GM18526 (cell line): ENCODE data around the gene PNMA8A.

Experiments used
- POLR2A ChIP-seq: IDR thresholded peaks from 3 replicates; pipeline ENCODE4 v1.6.1; 2011; ENCODE audit not compliant: insufficient read length; ENCODE audit errors: extremely low read depth

The PNMA8A gene

GRCh38 chr19:46481947-46482346 is 10.6 kb upstream of the PNMA8A start:
- TF ChIP-seq POLR2A, result no peak

DNA sequence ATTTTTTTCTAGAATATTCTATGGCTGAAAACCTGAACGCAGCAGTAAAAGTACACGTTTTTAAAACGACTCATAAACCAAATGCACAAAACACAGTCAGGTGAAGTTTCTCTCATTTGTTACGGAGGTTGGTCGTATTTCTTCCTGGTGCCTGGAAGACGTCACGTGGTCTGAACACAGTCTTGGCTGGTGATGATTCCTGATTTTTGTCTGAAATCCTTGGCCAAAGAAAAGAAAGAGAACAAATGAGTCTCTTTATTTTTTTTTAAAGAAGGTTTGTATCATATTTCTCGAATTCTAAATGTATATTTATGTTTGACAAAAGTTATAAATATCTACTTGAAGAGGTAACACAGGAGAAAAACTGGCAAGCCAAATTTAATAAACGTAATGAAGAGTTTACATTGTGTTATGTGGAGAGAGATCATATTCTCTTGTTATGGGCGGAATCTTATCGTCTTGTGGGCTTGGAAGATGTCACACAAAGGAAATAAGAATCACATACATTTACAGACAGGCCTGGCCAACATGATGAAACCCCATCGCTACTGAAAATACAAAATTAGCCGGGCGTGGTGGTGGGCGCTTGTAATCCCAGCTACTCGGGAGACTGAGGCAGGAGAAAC is 10.0 kb upstream of the PNMA8A start:
- TF ChIP-seq POLR2A, result no peak

GRCh38 chr19:46480415-46480814 is 9.1 kb upstream of the PNMA8A start:
- TF ChIP-seq POLR2A, result no peak

DNA sequence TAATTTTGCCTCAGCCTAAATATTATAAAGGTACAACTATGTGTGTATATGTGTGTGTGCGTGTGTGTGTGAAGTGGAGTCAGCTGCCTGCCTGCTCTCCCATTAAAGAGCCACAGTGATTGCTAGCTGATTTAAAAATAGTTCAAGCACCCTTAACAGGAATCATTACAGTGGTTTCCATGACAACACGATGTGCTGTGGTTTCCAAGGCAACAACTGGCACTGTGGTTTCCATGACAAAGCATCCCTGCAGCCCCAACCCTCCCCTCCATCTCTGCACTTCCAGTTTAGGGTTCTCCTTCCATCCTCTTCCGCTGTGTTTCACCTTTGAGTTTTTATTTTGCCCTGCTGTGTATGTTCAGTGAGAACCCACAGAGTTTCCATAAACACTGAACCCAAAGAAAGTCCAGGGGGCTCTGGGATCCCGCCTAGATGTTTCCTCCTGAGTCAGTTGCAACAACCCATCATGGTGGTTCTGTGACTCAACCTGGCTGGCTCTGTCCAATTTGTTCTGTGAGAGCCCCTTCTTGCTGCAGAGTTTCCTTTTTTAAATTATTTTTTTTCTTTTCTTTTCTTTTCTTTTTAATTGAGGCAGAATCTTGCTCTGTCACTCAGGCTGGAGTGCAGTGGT is 7.1 kb upstream of the PNMA8A start:
- no peak for TF ChIP-seq POLR2A

DNA sequence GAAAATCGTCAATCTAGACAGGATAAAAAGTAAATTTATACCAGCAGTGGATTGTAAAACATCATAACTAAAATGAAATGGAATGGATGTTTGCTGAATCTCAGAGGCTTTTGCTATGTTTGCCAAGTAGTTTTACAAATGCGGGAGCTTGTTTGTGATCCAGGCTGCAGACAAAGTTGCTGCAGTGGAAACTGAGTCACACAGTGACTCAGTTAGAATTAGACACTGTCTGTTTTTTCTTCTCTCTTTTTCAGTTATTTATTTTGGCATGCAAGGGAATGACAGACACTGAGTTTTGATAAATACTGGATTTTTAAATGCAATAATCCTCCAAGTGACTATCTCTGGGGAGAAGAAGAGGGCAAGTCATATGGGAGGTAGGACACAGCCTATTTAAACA is 4.6 kb upstream of the PNMA8A start:
- TF ChIP-seq POLR2A, result no peak

DNA sequence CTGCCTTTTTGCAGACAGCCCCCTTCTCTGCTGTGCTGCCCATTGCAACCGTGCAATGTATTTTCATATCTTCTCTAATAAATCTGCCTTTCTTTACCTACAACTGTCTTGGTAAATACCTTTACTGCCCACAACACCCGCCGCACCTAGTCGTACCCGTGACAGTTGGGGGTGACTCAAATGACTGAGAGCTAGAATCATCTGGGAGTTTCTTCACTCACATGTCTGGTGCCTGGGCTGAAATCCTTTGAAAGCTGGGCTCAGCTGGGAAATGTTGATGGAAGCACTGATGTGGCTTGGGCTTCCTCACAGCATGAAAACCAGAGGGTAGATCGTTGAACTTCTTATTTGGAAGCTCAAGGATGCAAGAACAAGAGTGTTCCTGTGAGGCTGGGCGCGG is 2.8 kb upstream of the PNMA8A start:
- no peak for TF ChIP-seq POLR2A

DNA sequence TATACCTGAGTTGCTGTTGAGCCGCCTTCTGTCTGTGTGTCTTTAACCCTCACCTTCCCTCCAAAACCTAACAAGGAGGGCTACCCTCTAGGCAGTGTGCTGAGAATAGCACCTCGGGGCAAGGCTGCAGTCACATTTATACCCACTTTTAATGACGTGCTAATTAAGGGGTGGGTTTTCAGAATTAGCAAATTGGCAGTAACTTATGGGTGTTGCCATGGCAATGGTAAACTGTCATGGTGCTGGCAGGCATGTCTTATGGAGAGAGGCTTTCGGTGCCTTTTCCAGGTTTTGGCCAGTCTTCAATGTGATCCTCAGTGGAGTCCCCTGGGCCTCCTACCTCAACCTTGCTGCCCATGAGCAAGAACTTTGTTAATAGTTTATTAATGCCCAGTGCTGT is 1.2 kb upstream of the PNMA8A start:
- TF ChIP-seq POLR2A, result no peak

DNA sequence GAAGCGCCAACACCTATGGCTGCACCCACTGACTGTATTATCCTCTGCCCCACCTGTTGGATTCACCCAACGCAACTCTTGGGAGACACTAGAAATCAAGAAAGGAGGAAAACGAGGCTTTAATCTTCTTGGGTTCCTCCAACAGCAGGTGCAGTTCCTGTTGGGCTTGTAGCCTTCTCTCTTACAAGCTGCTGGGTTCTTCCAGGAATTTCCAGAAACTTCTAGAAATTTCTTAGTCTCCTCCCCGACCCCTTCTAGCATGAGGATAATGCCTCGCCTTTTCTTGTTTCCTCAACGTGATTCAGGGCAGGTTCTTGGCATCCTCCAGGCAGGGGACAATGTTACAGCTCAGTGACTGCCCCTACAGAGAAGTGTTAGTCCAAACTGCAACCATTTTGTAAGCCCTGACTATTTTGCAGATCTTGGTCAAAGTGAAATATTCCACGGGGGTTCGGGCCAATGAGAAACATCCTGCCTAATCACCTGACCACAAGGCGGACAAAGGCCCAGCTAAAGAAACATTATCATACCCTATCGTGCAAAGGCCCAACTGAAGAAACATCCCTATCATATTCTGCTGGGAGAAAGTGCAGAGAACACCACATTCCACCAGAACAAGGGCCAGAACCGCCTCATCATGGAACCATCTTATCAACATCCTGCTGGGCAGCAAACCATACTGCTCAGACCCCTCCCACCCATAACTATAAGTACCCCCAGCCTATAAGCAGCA is 614 bp upstream of the PNMA8A start:
- no peak for TF ChIP-seq POLR2A

DNA sequence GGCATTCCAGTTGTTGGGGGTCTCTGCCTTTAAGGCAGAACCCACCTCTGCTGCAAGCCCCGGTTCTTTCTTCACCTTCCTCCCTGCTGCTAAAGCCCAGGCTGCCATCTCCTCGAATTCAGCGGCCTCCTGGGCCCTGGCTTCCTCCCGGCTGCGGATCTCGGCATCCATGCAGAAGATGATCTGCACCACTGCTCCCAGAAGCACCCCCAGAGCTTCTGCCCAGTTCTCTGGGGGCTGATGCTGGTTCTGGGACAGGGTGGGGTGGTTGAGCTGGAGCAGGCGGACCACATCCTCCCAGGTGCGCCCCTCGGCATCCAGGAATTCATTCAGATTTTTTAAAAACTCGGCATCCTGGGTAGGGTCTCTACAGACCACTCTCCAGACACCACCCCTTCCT is 987 bp downstream of the PNMA8A start:
- TF ChIP-seq POLR2A, result no peak

DNA sequence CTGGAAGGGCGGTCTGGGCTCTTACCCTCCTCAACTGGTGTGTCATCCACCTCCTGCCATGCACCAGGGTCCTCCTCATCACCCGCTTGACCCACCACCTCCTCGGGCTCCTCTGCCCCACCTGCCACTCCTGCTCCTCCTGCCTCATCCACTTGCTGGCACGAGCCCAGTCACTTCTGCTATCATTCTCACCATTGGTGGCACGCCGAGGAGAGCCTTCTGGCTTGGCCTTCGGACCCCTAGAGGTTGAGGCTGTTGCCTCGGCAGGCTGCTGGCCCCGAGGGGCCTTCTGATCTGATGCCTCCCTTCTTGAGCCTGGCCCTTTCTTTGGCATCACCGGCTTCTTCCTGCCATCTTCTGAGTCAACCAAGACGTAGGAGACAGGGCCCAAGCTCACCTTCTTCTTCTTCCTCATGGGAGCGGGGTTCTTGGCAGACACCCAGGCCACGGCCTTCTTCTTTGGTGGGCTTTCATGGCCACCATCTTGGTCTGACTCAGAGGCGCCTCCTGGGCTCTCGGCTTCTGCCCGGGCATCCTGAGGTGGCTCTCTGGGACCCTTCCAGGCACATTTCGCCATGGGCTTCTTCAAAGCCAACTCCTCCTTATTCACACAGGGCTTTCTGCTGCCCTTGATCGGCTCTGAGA is 1.7 kb downstream of the PNMA8A start:
- no peak for TF ChIP-seq POLR2A

GRCh38 chr19:46466536-46467196 is 4.7 kb downstream of the PNMA8A start:
- TF ChIP-seq POLR2A, result no peak

DNA sequence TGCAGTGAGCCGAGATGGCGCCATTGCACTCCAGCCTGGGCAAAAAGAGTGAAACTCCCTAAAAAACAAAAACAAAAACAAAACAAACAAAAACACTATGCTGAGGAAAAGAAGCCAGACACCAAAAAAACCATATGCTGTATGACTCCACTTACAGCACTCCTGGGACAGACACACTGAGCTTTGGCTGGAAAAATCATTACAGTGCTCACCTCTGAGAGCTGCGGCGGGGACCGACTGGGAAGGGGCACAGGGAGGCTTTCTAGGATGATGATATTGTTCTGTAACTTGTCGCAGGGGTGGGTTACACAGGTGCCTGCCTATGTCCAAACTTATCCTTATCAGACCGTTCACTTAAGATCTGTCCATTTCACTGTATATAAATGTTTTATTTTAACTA is 7.8 kb downstream of the PNMA8A start:
- TF ChIP-seq POLR2A, result no peak

GRCh38 chr19:46461537-46461936 is 9.8 kb downstream of the PNMA8A start:
- no peak for TF ChIP-seq POLR2A

- TF ChIP-seq POLR2A, result no peak
Observed at GRCh38 chr19:46460981-46461380, 10.4 kb downstream of the PNMA8A start.

- no peak for TF ChIP-seq POLR2A
Observed at GRCh38 chr19:46460055-46460454, 11.3 kb downstream of the PNMA8A start.
